T-helper 2 cell treated with Interferon-gamma antibody and Interleukin-4, amounts not matched to agents 5 μg/mL and 100 μg/mL, for 36 hours (primary cell): ENCODE measurements around the gene RNF13.
"Not testable (repeated sequence)": the region's sequence is repeated elsewhere in the genome, so short reads cannot be mapped to it uniquely, and the experiment has no call there.

ENCODE experiments used
- DNase-seq: peaks from one replicate; pipeline ENCODE4 v3.0.0; 2021; ENCODE audit warnings: low spot score
- H3K27ac Mint-ChIP-seq: one replicate; pipeline ENCODE4 v1.8.0; 2021; ENCODE audit warnings: mild to moderate bottlenecking, mixed read lengths
- H3K27me3 Mint-ChIP-seq: one replicate; pipeline ENCODE4 v1.8.0; 2021; ENCODE audit warnings: low read depth, mixed read lengths
- H3K36me3 Mint-ChIP-seq: one replicate; pipeline ENCODE4 v1.8.0; 2021; ENCODE audit warnings: low read depth, mixed read lengths
- H3K4me1 Mint-ChIP-seq: one replicate; pipeline ENCODE4 v1.8.0; 2021; ENCODE audit warnings: low read depth, mixed read lengths
- H3K4me3 Mint-ChIP-seq: one replicate; pipeline ENCODE4 v1.8.0; 2022; ENCODE audit warnings: mild to moderate bottlenecking, moderate library complexity, mixed read lengths
- H3K9me3 Mint-ChIP-seq: one replicate; pipeline ENCODE4 v1.8.0; 2021; ENCODE audit warnings: mixed read lengths

The RNF13 gene

DNA sequence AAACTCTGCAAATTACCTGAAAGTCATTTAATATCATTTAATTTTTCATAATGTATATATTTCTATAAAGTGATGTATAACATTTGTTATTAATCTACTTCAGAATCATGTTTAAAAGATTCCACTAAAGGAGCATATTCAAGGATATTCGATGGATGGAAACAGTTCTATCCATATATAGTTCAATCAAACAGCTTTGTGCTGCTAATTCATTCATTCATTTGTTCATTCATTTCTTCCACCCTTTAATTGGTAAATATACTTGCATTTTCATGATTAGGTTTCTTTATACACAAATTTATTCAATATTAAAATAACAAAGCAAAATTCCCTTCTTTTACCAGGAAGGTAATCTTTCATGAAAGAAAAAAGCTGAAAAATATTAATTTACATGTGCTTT is 64.7 kb downstream of the RNF13 start:
- H3K4me1 Mint-ChIP-seq = peaks cover 2% of the 10 kb centered on the region
- DNase-seq = no peak
- peaks cover 13% of the 10 kb centered on the region for H3K36me3 Mint-ChIP-seq

GRCh38 chr3:149879872-149880271 is 66.9 kb downstream of the RNF13 start:
- peaks cover 9% of the 10 kb centered on the region for H3K9me3 Mint-ChIP-seq
- no peak overlapping the region for H3K4me3 Mint-ChIP-seq
- H3K27me3 Mint-ChIP-seq = no peaks in the 10 kb centered on the region

More for the DNA sequence above, 64.7 kb downstream of the RNF13 start:
- no peaks in the 10 kb centered on the region for H3K27me3 Mint-ChIP-seq
- no peak overlapping the region for H3K4me3 Mint-ChIP-seq
- H3K9me3 Mint-ChIP-seq = no peaks in the 10 kb centered on the region
- H3K27ac Mint-ChIP-seq = no peak overlapping the region

GRCh38 chr3:149881879-149882278 is 68.9 kb downstream of the RNF13 start:
- H3K4me3 Mint-ChIP-seq = no peak overlapping the region
- no peak overlapping the region for H3K27ac Mint-ChIP-seq
- no peak for DNase-seq
- H3K36me3 Mint-ChIP-seq = peaks cover 12% of the 10 kb centered on the region
- peaks cover 14% of the 10 kb centered on the region for H3K4me1 Mint-ChIP-seq
- peaks cover 10% of the 10 kb centered on the region for H3K9me3 Mint-ChIP-seq
- H3K27me3 Mint-ChIP-seq = no peaks in the 10 kb centered on the region

More at GRCh38 chr3:149879872-149880271, 66.9 kb downstream of the RNF13 start:
- peaks cover 15% of the 10 kb centered on the region for H3K36me3 Mint-ChIP-seq
- DNase-seq = no peak
- H3K4me1 Mint-ChIP-seq = peaks cover 7% of the 10 kb centered on the region
- H3K27ac Mint-ChIP-seq = no peak overlapping the region

- Mint-ChIP-seq H3K4me3 (no peak overlapping the region), H3K27ac (no peak overlapping the region), H3K9me3 (peaks cover 10% of the 10 kb centered on the region), H3K36me3 (peaks cover 16% of the 10 kb centered on the region), H3K4me1 (peaks cover 14% of the 10 kb centered on the region), H3K27me3 (no peaks in the 10 kb centered on the region)
- no peak for DNase-seq
These were observed 70.1 kb downstream of the RNF13 start for GRCh38 chr3:149883134-149883533.

DNA sequence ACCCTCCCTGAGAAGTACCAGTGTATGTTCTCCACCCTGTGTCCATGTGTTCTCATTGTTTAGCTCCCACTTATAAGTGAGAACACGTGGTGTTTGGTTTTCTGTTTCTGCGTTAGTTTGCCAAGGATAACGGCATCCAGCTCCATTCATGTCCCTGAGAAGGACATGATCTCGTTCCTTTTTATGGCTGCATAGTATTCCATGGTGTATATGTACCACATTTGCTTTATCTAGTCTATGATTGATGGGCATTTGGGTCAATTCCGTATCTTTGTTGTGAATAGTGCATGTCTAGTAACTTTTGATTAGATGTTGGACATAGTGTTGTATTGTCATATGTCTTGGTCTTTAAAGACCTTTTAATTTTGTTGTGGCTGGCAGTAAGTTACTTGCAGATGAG is 70.8 kb downstream of the RNF13 start:
- peaks cover 10% of the 10 kb centered on the region for H3K9me3 Mint-ChIP-seq
- not testable (repeated sequence) for H3K27me3 Mint-ChIP-seq, H3K4me3 Mint-ChIP-seq, DNase-seq, H3K27ac Mint-ChIP-seq
- H3K4me1 Mint-ChIP-seq = peaks cover 14% of the 10 kb centered on the region
- H3K36me3 Mint-ChIP-seq = peaks cover 18% of the 10 kb centered on the region

DNA sequence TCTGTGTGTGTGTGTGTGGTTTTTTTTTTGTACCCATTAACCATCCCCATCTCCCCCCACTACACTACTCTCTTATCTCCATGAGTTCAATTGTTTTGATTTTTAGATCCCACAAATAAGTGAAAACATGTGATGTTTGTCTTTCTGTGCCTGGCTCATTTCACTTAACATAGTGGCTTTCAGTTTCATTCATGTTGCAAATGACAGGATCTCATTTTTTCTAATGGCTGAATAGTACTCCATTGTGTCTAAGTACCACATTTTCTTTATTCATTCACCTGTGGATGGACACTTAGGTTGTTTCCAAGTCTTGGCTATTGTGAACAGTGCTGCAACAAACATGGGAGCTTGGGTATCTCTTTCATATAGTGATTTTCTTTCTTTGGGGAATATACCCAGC is 71.8 kb downstream of the RNF13 start:
- not testable (repeated sequence) for DNase-seq, H3K27ac Mint-ChIP-seq, H3K27me3 Mint-ChIP-seq, H3K4me3 Mint-ChIP-seq
- Mint-ChIP-seq H3K36me3 (peaks cover 18% of the 10 kb centered on the region), H3K9me3 (peaks cover 10% of the 10 kb centered on the region), H3K4me1 (peaks cover 13% of the 10 kb centered on the region)

- Mint-ChIP-seq H3K4me3 (no peak overlapping the region), H3K4me1 (peaks cover 16% of the 10 kb centered on the region), H3K27ac (no peak overlapping the region), H3K36me3 (peaks cover 21% of the 10 kb centered on the region), H3K9me3 (peaks cover 10% of the 10 kb centered on the region), H3K27me3 (no peaks in the 10 kb centered on the region)
- DNase-seq = no peak
These were observed 73.9 kb downstream of the RNF13 start for GRCh38 chr3:149886957-149887356.

GRCh38 chr3:149891621-149892020 is 78.6 kb downstream of the RNF13 start:
- Mint-ChIP-seq H3K27ac (no peak overlapping the region), H3K4me3 (no peak overlapping the region), H3K27me3 (no peaks in the 10 kb centered on the region), H3K4me1 (peaks cover 4% of the 10 kb centered on the region), H3K36me3 (peaks cover 13% of the 10 kb centered on the region), H3K9me3 (no peaks in the 10 kb centered on the region)
- DNase-seq = no peak

DNA sequence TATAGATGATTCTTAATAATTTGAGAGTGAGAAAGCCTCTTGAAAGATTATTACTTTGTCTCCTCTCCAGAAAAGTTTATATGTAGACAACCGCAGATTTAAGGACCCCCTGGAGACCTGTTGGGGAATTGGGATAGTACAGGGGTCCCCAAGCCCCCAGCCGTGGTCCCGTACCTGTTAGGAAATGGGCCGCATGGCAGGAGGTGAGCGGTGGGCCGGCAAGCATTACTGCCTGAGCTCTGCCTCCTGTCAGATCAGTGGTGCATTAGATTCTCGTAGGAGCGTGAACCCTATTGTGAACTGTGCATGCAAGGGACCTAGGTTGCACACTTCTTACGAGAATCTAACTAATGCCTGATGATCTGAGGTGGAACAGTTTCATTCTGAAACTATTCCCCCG is 79.4 kb downstream of the RNF13 start:
- Mint-ChIP-seq H3K27me3 (no peaks in the 10 kb centered on the region), H3K36me3 (peaks cover 13% of the 10 kb centered on the region), H3K4me3 (no peak overlapping the region), H3K27ac (no peak overlapping the region), H3K4me1 (peaks cover 4% of the 10 kb centered on the region), H3K9me3 (no peaks in the 10 kb centered on the region)
- DNase-seq = no peak

DNA sequence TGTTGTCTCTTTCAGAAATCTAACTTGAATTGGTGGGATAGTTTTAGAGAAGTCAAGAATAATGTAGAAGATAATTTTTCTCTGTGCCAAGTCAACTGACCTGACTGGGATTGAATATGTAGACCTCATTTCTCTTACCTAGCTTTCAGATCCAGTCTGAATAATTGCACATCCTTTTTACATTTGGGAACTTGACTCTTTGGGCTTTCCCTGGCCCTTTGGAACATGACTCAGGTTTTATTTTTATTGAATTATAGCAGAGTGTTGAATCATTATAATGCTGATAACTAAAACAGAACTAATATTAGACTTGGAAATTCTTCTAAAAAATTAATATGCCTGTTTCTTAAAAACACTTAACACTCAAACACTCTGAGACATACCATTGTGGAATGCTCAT is 81.2 kb downstream of the RNF13 start:
- Mint-ChIP-seq H3K36me3 (peaks cover 17% of the 10 kb centered on the region), H3K4me1 (peaks cover 4% of the 10 kb centered on the region), H3K4me3 (no peak overlapping the region), H3K27ac (no peak overlapping the region), H3K27me3 (no peaks in the 10 kb centered on the region), H3K9me3 (no peaks in the 10 kb centered on the region)
- DNase-seq = no peak

GRCh38 chr3:149895339-149895738 is 82.3 kb downstream of the RNF13 start:
- no peak overlapping the region for H3K27ac Mint-ChIP-seq
- H3K4me3 Mint-ChIP-seq = no peak overlapping the region

DNA sequence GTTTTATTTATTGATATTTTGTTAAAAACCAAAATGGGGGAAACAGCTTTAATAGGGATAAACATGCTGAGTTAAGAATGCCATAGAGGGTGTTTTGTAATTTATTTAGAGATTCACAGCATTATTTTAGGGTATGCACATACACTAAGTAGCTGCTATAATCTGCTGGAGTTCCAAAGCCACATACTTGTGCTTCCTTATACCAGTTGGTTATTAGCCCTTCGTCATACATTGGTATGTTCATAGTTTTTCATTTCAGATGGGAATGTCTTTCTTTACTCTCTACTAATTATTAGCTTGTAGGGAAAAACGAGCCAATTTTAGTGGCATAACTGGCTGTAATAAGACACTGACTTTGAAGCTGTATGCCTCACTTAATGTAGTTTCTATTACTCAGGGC is 82.8 kb downstream of the RNF13 start:
- peaks cover 14% of the 10 kb centered on the region for H3K36me3 Mint-ChIP-seq

More at GRCh38 chr3:149895339-149895738, 82.3 kb downstream of the RNF13 start:
- Mint-ChIP-seq H3K27me3 (no peaks in the 10 kb centered on the region), H3K36me3 (peaks cover 17% of the 10 kb centered on the region), H3K9me3 (no peaks in the 10 kb centered on the region), H3K4me1 (peaks cover 4% of the 10 kb centered on the region)
- no peak for DNase-seq

GRCh38 chr3:149898771-149899170 is 85.8 kb downstream of the RNF13 start:
- DNase-seq = no peak
- H3K27ac Mint-ChIP-seq = no peak overlapping the region
- H3K9me3 Mint-ChIP-seq = no peaks in the 10 kb centered on the region
- H3K4me1 Mint-ChIP-seq = no peaks in the 10 kb centered on the region
- H3K36me3 Mint-ChIP-seq = peaks cover 16% of the 10 kb centered on the region
- H3K4me3 Mint-ChIP-seq = no peak overlapping the region
- no peaks in the 10 kb centered on the region for H3K27me3 Mint-ChIP-seq

More for the DNA sequence above, 82.8 kb downstream of the RNF13 start:
- DNase-seq = no peak
- Mint-ChIP-seq H3K4me3 (no peak overlapping the region), H3K4me1 (peaks cover under 1% of the 10 kb centered on the region), H3K27me3 (no peaks in the 10 kb centered on the region), H3K9me3 (no peaks in the 10 kb centered on the region), H3K27ac (no peak overlapping the region)

DNA sequence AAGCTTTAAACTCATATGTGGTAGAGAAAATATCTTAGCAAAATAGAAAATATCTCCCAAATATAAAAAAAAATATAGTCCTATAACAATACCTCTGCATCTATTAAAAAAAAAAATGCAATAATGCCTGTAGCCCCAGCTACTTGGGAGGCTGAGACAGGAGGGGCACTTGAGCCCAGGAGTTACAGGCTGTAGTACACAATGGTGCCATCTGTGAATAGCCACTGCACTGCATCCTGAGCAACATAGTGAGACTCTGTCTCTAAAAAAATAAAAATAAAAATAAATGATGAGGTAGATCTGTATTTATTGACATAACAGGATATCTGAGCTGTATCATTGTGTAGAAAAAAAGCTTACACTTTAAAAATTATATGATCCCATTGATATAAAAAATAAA is 87.3 kb downstream of the RNF13 start:
- Mint-ChIP-seq H3K27me3 (no peaks in the 10 kb centered on the region), H3K36me3 (peaks cover 16% of the 10 kb centered on the region), H3K9me3 (no peaks in the 10 kb centered on the region), H3K4me1 (no peaks in the 10 kb centered on the region), H3K27ac (no peak overlapping the region), H3K4me3 (no peak overlapping the region)
- DNase-seq = no peak

GRCh38 chr3:149901770-149902169 is 88.8 kb downstream of the RNF13 start:
- no peaks in the 10 kb centered on the region for H3K27me3 Mint-ChIP-seq
- peaks cover 13% of the 10 kb centered on the region for H3K36me3 Mint-ChIP-seq
- DNase-seq = no peak
- H3K27ac Mint-ChIP-seq = no peak overlapping the region
- H3K9me3 Mint-ChIP-seq = no peaks in the 10 kb centered on the region
- no peak overlapping the region for H3K4me3 Mint-ChIP-seq
- H3K4me1 Mint-ChIP-seq = no peaks in the 10 kb centered on the region
